NCI-H226 (cell line): Measurements from ENCODE around the gene GFY.

Experiments used
- DNase-seq: peaks from one replicate; pipeline ENCODE4 v3.0.0-alpha.2; 2015

The GFY gene

GRCh38 chr19:49408816-49409440 lies 16.3 kb upstream of the GFY start:
- DNase-seq, result peak; percentile 18

GRCh38 chr19:49409441-49410029 lies 15.7 kb upstream of the GFY start:
- DNase-seq, result no peak

GRCh38 chr19:49411681-49412326 lies 13.4 kb upstream of the GFY start:
- DNase-seq, result no peak

- no peak for DNase-seq
These were observed 11.8 kb upstream of the GFY start for GRCh38 chr19:49413348-49413747.

- DNase-seq, result no peak
These were observed 10.9 kb upstream of the GFY start for GRCh38 chr19:49414256-49414655.

- DNase-seq, result no peak
These were observed 9.9 kb upstream of the GFY start for GRCh38 chr19:49415102-49415809.

GRCh38 chr19:49415810-49416200 lies 9.4 kb upstream of the GFY start:
- no peak for DNase-seq

- DNase-seq, result no peak
These were observed 8.1 kb upstream of the GFY start for GRCh38 chr19:49417088-49417487.

- no peak for DNase-seq
These were observed 6.7 kb upstream of the GFY start for GRCh38 chr19:49418511-49418910.

- DNase-seq, result no peak
These were observed 6.0 kb upstream of the GFY start for GRCh38 chr19:49419173-49419572.

- DNase-seq, result no peak
These were observed 5.0 kb upstream of the GFY start for GRCh38 chr19:49420227-49420626.

GRCh38 chr19:49421039-49421877 lies 3.9 kb upstream of the GFY start:
- DNase-seq, result peak; percentile 66

- DNase-seq, result no peak
These were observed 3.3 kb upstream of the GFY start for GRCh38 chr19:49421878-49422202.

GRCh38 chr19:49422407-49423070 lies 2.6 kb upstream of the GFY start:
- no peak for DNase-seq

GRCh38 chr19:49423071-49423984 lies 1.9 kb upstream of the GFY start, which contains the start of gene PTH2:
TSS of gene PTH2 (minus strand) at chr19:49423441. CDS start at chr19:49423339, 102 bp downstream.
- DNase-seq, result no peak

- DNase-seq, result no peak
These were observed 1.2 kb upstream of the GFY start for GRCh38 chr19:49423985-49424303.

- no peak for DNase-seq
These were observed 869 bp downstream of the GFY start for GRCh38 chr19:49425922-49426592.

- no peak for DNase-seq
These were observed 2.2 kb downstream of the GFY start for GRCh38 chr19:49427339-49427738.

- DNase-seq, result no peak
These were observed 2.8 kb downstream of the GFY start for GRCh38 chr19:49427855-49428546.
